Inflammatory macrophage (primary cell): ENCODE data around the gene ACBD4.

ENCODE experiments used
- DNase-seq, 2 donors: peaks; one replicate each; pipeline ENCODE4 v3.0.0-alpha.2; 2020 to 2022

The ACBD4 gene

DNA sequence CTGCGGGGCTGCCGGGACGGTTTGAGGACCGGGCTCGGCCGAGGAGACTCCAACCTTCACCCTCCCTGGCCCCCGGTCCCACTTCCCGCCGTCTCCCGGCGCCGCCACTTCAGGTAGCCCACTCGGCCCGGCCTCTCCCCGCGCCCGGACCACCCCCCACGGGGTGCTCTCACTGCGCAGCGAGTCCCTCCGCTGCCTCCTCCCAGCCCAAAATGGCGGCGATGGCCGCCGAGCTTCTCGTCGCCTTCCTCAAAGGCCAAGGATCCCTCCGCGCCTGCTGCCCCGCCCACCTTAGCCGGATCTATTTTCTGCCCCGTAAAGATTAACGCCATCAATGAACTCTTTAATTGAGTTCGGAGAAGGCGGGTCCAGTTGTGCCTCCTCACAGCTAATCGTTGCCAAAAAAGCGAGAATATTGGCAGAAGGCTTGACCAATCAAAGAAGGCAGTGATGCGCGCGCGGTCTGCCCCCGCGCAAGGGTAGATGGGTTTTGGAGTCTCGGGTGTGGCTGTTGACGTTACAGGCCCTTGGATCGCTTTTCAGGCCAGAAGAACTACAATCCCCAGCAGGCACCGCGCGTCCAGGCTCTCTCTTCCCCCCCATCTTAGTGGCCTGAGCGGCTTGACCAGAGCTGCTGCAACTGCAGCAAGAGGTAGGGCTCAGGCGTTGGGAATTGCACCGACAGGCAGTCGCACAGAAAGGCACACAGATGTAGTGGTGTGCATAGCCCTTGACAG lies 26.0 kb downstream of the ACBD4 start, which contains the start of gene HEXIM2:
TSS of gene HEXIM2 (plus strand) at position 588 of the 737 bp plus-strand sequence. CDS start 919 bp downstream, outside the sequence.
- DNase-seq: peak; percentile 100

DNA sequence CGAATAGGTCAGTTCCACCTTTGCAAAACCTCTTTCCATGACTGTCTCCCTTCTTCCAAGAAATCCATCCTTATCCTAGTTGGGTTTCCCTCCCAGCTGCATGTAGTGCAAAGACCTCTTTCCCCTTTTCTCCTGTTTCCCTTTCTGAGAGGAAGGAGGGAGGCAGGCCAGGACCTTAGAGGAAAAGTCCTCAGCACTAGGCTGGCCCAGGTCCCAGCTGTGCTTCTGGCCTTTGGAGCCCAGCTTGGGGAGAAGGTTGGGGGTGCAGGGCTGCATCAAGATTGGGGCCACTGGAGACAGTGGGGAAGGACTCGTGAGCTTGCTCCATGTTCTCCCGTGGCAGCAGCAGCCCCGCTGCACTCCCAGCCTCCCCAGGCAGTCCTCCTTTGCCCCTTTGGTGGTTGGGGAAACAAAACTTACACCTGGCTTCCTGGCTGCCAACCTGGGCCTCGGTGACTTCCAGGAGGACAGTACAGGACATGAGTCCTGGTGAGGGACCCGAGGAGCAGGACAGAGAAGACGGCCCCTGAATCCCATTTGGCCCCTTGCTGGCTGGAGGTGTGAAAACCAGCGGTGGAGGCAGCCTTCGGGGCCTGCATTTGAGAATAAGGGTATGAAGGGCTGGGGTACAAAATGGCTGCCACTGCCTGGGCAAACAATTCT lies 26.7 kb downstream of the ACBD4 start:
- no peak for DNase-seq

GRCh38 chr17:45164734-45165269 lies 29.3 kb downstream of the ACBD4 start:
- no peak for DNase-seq

DNA sequence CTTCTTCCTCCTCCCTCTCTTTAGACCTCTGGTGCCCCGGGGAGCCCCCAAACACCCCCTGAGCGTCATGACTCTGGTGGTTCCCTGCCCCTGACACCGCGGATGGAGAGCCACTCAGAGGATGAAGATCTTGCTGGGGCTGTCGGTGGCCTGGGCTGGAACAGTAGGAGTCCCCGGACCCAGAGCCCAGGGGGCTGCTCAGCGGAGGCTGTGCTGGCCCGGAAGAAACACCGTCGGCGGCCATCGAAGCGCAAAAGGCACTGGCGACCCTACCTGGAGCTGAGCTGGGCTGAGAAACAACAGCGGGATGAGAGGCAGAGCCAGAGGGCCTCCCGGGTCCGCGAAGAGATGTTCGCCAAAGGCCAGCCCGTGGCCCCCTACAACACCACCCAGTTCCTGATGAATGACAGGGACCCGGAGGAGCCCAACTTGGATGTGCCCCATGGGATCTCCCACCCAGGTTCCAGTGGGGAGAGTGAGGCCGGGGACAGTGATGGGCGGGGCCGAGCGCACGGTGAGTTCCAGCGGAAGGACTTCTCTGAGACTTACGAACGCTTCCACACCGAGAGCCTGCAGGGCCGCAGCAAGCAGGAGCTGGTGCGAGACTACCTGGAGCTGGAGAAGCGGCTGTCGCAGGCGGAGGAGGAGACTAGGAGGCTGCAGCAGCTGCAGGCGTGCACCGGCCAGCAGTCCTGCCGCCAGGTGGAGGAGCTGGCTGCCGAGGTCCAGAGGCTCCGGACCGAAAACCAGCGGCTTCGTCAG lies 33.7 kb downstream of the ACBD4 start:
- no peak for DNase-seq

GRCh38 chr17:45170280-45170930 lies 34.9 kb downstream of the ACBD4 start:
- no peak for DNase-seq

DNA sequence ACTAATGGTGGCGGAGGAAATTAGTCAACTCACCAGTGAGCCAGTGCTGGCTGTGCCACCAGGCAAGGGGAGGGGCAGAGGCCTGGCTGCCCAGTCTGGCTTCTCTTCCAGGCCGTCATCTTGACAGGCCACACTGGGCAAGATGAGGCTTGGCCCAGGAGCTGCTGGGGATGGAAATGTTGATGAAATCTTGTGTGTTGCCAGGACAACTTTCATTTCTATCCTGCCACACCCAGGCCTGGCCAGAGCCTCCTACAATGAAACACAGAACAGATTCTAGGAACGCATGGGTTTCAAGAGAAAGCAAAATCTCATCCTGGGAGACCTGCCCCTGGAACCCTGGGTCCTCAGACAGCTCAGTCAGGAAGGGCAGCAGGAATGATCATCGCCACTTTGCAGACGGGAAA lies 35.4 kb downstream of the ACBD4 start:
- peak; percentile 49 to 81 for DNase-seq

DNA sequence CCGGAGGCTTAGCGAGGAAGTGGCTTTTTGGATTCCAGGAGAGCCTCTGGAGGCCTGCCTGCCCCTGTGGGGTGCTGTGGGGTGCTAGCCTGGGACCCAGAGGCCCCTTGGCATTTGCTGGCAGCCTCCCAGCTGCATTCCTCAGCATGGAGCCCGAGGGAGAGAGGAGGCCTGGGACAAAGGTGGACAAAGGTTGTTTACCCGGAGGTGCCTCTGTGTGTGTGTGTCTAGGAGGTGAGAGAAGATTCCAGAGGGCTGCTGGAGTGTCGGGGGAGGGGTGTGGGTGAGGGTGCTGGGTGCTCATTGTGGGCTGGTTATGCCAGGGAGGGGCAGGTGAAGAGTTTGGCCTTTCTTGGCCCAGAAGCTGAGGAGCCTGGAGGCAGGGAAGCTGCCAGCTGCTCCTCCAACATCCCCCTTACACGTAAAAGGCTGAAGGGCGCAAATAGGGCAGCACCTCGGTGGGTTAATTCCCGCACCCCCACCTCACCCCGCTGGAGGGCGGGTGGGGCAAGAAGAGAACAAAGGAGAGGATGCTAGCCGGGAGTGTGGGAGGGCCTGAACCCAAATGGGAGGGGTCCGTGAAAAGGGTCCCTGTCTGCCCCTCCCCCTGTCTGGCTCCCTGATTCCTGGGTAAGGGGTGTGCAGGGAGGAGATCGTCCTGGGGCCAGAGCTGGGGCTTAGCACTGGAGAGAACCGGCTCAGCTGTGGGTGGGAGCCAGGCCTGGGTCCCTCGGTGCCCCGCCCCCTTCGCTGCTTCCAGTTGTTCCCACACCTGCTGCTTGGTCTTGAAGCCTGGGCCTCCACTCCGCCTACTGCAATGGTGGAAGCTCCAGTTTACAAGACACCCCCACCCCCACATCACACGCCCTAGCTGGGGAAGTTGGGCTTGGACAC lies 36.1 kb downstream of the ACBD4 start:
- DNase-seq: peak; percentile 42 to 78

DNA sequence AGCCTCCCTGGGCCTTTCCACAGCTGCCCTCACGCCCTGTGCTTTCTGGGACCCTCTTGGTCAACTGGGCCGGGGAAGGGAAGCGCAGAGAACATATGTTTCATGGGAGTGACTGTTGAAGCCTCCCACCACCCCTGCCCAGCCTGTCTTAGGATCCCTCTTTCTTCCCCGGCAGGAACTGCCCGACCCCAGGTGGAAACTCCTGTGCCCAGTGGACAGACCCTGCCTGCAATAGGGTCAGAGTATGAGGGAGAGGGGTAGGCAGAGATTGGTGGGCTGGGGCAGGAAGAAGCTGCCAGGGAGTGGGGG lies 36.7 kb downstream of the ACBD4 start:
- DNase-seq: no peak

- peak; percentile 29 to 42 for DNase-seq
Observed at GRCh38 chr17:45172541-45173286, 37.2 kb downstream of the ACBD4 start.

GRCh38 chr17:45175759-45176115 lies 40.2 kb downstream of the ACBD4 start:
- DNase-seq: no peak

- no peak for DNase-seq
Observed at GRCh38 chr17:45177563-45177962, 42.1 kb downstream of the ACBD4 start.

GRCh38 chr17:45184144-45184543 lies 48.7 kb downstream of the ACBD4 start:
- DNase-seq: no peak

- no peak for DNase-seq
Observed at GRCh38 chr17:45186801-45187354, 51.4 kb downstream of the ACBD4 start.

GRCh38 chr17:45189009-45189408 lies 53.5 kb downstream of the ACBD4 start:
- no peak for DNase-seq

DNA sequence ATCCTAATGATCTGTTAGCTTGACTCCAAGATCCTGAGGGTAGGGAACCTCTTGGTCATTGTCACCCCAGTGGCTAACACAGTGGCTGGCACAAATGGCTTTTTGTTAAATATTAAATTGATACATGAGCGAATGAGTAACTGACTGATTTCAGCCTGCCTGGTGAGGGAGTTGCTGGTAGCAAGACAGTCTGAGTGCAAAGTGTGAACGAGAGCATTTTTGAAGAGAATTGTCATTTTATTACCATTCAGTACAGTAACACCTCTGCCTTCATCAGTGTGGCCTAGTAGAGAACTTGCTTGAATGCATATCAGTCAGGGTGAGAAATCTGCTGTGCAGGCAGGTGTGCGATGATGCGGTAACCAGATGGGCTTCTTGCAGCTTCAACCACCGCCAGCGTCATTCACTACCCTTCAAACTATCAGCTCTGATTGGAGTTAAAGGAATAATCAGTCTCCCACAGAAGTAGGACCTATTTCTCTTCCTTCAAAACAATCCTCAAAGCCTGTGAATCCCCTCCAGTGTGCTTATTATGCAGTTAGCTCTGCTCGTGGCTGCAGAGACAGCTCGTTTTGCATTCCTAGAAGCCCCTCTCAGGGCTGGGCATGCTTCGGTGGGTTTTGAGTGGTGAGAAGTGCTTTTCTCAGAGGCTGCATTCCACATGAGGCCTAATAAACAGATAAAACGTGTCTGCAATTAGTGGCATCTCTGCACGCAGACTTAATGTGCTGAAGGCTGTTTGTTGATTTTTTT lies 55.2 kb downstream of the ACBD4 start:
- no peak for DNase-seq
